HEK293 (cell line): ENCODE results near the gene FGFBP3.

Experiments used
- IKZF3 ChIP-seq: fragments of 450-650 bp; IDR thresholded peaks from 2 replicates; pipeline ENCODE4 v1.5.0; 2018; ENCODE audit warnings: missing biosample characterization, mild to moderate bottlenecking, missing genetic modification characterization, moderate library complexity
- KLF1 ChIP-seq: fragments of 450-650 bp; formaldehyde crosslinking; IDR thresholded peaks from 2 replicates; pipeline ENCODE4 v1.5.1; 2016; ENCODE audit warnings: missing biosample characterization, missing genetic modification characterization
- PRDM1 ChIP-seq: fragments of 450-650 bp; formaldehyde crosslinking; IDR thresholded peaks from 2 replicates; pipeline ENCODE4; 2016; ENCODE audit warnings: missing biosample characterization, missing genetic modification characterization
- REPIN1 ChIP-seq: fragments of 450-650 bp; formaldehyde crosslinking; IDR thresholded peaks from 2 replicates; pipeline ENCODE4 v1.5.1; 2017; ENCODE audit warnings: missing biosample characterization, missing genetic modification characterization, low read depth
- SP7 ChIP-seq: fragments of 450-650 bp; formaldehyde crosslinking; IDR thresholded peaks from 2 replicates; pipeline ENCODE4 v1.5.1; 2016; ENCODE audit warnings: missing biosample characterization, missing genetic modification characterization
- TRIM28 ChIP-seq: IDR thresholded peaks from 2 replicates; pipeline ENCODE4 v1.6.1; 2011; ENCODE audit warnings: low read length, control low read depth, borderline replicate concordance
- ZBTB1 ChIP-seq: fragments of 450-650 bp; formaldehyde crosslinking; IDR thresholded peaks from 2 replicates; pipeline ENCODE4 v1.5.1; 2016; ENCODE audit warnings: missing biosample characterization, missing genetic modification characterization
- ZBTB20 ChIP-seq: fragments of 450-650 bp; formaldehyde crosslinking; IDR thresholded peaks from 2 replicates; pipeline ENCODE4 v1.5.1; 2016; ENCODE audit warnings: missing biosample characterization, missing genetic modification characterization
- ZFP41 ChIP-seq: fragments of 450-650 bp; formaldehyde crosslinking; IDR thresholded peaks from 2 replicates; pipeline ENCODE4 v1.5.1; 2016; ENCODE audit warnings: missing biosample characterization, missing genetic modification characterization, borderline replicate concordance
- ZIC2 ChIP-seq: fragments of 450-650 bp; formaldehyde crosslinking; IDR thresholded peaks from 2 replicates; pipeline ENCODE4 v1.5.1; 2016; ENCODE audit warnings: missing biosample characterization, missing genetic modification characterization
- ZNF184 ChIP-seq: fragments of 450-650 bp; IDR thresholded peaks from 2 replicates; pipeline ENCODE4 v1.5.1; 2018; ENCODE audit warnings: missing biosample characterization, mild to moderate bottlenecking, missing genetic modification characterization
- ZNF19 ChIP-seq: fragments of 450-650 bp; formaldehyde crosslinking; IDR thresholded peaks from 2 replicates; pipeline ENCODE4; 2016; ENCODE audit warnings: missing biosample characterization, missing genetic modification characterization, low read depth
- ZNF239 ChIP-seq: fragments of 450-650 bp; formaldehyde crosslinking; IDR thresholded peaks from 2 replicates; pipeline ENCODE4 v1.5.1; 2016; ENCODE audit warnings: missing biosample characterization, missing genetic modification characterization
- ZNF311 ChIP-seq: fragments of 450-650 bp; formaldehyde crosslinking; IDR thresholded peaks from 2 replicates; pipeline ENCODE4 v1.5.1; 2017; ENCODE audit warnings: missing biosample characterization, missing genetic modification characterization, borderline replicate concordance
- ZNF394 ChIP-seq: fragments of 450-650 bp; formaldehyde crosslinking; IDR thresholded peaks from 2 replicates; pipeline ENCODE4 v1.5.1; 2016; ENCODE audit warnings: missing biosample characterization, missing genetic modification characterization, mild to moderate bottlenecking, moderate library complexity, borderline replicate concordance
- ZNF510 ChIP-seq: fragments of 450-650 bp; formaldehyde crosslinking; IDR thresholded peaks from 2 replicates; pipeline ENCODE4 v1.5.1; 2018; ENCODE audit warnings: mild to moderate bottlenecking, missing genetic modification characterization, missing biosample characterization; ENCODE audit not compliant: insufficient replicate concordance
- ZNF530 ChIP-seq: fragments of 450-650 bp; formaldehyde crosslinking; IDR thresholded peaks from 2 replicates; pipeline ENCODE4 v1.5.1; 2016; ENCODE audit warnings: low read depth, missing biosample characterization, missing genetic modification characterization
- ZNF548 ChIP-seq: fragments of 450-650 bp; formaldehyde crosslinking; IDR thresholded peaks from 2 replicates; pipeline ENCODE4 v1.5.1; 2016; ENCODE audit warnings: missing biosample characterization, missing genetic modification characterization
- ZNF623 ChIP-seq: fragments of 450-650 bp; formaldehyde crosslinking; IDR thresholded peaks from 2 replicates; pipeline ENCODE4 v1.5.1; 2016; ENCODE audit warnings: missing biosample characterization, missing genetic modification characterization
- ZNF658 ChIP-seq: fragments of 450-650 bp; formaldehyde crosslinking; IDR thresholded peaks from 2 replicates; pipeline ENCODE4; 2016; ENCODE audit warnings: missing biosample characterization, missing genetic modification characterization
- ZNF707 ChIP-seq: fragments of 450-650 bp; formaldehyde crosslinking; IDR thresholded peaks from 2 replicates; pipeline ENCODE4 v1.5.1; 2016; ENCODE audit warnings: missing biosample characterization, missing genetic modification characterization
- ZNF830 ChIP-seq: fragments of 450-650 bp; IDR thresholded peaks from 2 replicates; pipeline ENCODE4 v1.5.0; 2018; ENCODE audit warnings: missing biosample characterization, missing genetic modification characterization, low read depth, mild to moderate bottlenecking, moderate library complexity
- ZNF837 ChIP-seq: fragments of 450-650 bp; formaldehyde crosslinking; IDR thresholded peaks from 2 replicates; pipeline ENCODE4 v1.5.1; 2016; ENCODE audit warnings: missing biosample characterization, missing genetic modification characterization
- ZSCAN16 ChIP-seq: fragments of 450-650 bp; formaldehyde crosslinking; IDR thresholded peaks from 2 replicates; pipeline ENCODE4 v1.5.1; 2016; ENCODE audit warnings: missing biosample characterization, missing genetic modification characterization
- TF ChIP-seq, protein P1 (sequence below): fragments of 450-650 bp; formaldehyde crosslinking; conservative IDR thresholded peaks from 2 replicates; pipeline ENCODE4 v1.5.1; 2016; ENCODE audit warnings: low read depth, missing biosample characterization, missing genetic modification characterization
- TF ChIP-seq, protein P2 (sequence below): fragments of 450-650 bp; formaldehyde crosslinking; IDR thresholded peaks from 2 replicates; pipeline ENCODE4 v1.5.1; 2017; ENCODE audit warnings: missing biosample characterization, missing genetic modification characterization
- TF ChIP-seq, protein P3 (sequence below): fragments of 450-650 bp; formaldehyde crosslinking; IDR thresholded peaks from 2 replicates; pipeline ENCODE4 v1.5.1; 2016; ENCODE audit warnings: missing biosample characterization, missing genetic modification characterization, borderline replicate concordance

The FGFBP3 gene

DNA sequence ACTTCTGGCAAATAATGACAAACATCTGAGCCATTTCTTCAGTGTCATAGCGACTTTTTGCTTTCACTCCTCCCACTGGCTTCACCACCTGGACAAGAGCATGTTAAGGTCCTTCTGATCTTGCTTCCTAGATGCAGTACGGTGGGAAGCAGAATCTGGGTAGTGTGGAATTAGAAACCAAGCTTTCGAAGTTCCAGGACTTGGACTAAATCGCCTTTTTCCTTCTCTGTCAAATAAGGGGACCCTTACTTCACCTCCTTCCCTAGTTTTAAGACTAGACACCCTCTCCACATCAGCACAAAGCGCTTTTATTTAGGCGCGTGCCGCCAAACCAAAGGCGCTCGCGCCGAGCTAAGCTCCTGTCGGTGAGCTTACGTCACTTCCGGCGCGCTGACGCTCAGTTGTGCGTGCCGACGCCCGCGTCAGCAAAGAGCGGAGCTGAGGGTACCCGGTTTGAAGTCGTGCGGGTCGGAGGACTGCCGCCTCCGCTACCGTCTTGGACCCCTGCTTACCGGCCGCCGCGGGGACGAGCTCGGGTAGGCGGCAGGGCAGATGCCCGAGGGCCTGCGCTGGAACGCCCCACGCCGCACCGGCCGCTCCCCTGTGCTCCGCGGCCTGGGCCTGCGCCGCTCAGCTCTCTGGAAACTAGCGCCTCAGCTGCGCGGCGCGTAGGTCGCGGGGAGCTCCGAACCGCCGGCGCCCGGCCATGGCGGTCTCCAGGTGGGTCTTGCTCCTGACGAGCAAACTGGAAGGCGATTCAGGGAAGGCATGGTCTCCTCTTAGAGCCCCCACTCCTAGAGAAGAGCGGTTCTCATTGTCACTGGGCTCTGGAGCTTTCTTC lies 14.3 kb upstream of the FGFBP3 start, which contains the start of gene BTAF1 (continued):
- TF ChIP-seq ZNF530 (tag by site-specific recombination) (no peak), ZIC2 (no peak), ZNF707 (tag by site-specific recombination) (no peak), ZNF239 (tag by site-specific recombination) (no peak), ZNF837 (tag by site-specific recombination) (no peak), ZBTB20 (peak; percentile 87; the same call in 1 of the 2 replicates), ZNF510 (tag by site-specific recombination) (no peak), ZFP41 (no peak), SP7 (tag by site-specific recombination) (peak; percentile 74), ZNF394 (tag by site-specific recombination) (no peak), ZNF184 (tag by site-specific recombination) (0 out of 2 replicates have a peak, but pooled peaks have one; percentile 11), ZNF19 (tag by site-specific recombination) (no peak), IKZF3 (no peak), ZNF830 (tag by site-specific recombination) (no peak), ZNF623 (tag by site-specific recombination) (no peak), ZSCAN16 (tag by site-specific recombination) (no peak), TRIM28 (no peak; the same call in 1 of the 2 replicates), ZNF658 (tag by site-specific recombination) (no peak), ZNF311 (tag by site-specific recombination) (no peak), KLF1 (tag by site-specific recombination) (no peak), ZNF548 (tag by site-specific recombination) (no peak), REPIN1 (tag by site-specific recombination) (no peak), ZBTB1 (peak; percentile 73; the same call in 1 of the 2 replicates), PRDM1 (tag by site-specific recombination) (peak; percentile 41; the same call in 1 of the 2 replicates)
- TF ChIP-seq, protein P1, sequence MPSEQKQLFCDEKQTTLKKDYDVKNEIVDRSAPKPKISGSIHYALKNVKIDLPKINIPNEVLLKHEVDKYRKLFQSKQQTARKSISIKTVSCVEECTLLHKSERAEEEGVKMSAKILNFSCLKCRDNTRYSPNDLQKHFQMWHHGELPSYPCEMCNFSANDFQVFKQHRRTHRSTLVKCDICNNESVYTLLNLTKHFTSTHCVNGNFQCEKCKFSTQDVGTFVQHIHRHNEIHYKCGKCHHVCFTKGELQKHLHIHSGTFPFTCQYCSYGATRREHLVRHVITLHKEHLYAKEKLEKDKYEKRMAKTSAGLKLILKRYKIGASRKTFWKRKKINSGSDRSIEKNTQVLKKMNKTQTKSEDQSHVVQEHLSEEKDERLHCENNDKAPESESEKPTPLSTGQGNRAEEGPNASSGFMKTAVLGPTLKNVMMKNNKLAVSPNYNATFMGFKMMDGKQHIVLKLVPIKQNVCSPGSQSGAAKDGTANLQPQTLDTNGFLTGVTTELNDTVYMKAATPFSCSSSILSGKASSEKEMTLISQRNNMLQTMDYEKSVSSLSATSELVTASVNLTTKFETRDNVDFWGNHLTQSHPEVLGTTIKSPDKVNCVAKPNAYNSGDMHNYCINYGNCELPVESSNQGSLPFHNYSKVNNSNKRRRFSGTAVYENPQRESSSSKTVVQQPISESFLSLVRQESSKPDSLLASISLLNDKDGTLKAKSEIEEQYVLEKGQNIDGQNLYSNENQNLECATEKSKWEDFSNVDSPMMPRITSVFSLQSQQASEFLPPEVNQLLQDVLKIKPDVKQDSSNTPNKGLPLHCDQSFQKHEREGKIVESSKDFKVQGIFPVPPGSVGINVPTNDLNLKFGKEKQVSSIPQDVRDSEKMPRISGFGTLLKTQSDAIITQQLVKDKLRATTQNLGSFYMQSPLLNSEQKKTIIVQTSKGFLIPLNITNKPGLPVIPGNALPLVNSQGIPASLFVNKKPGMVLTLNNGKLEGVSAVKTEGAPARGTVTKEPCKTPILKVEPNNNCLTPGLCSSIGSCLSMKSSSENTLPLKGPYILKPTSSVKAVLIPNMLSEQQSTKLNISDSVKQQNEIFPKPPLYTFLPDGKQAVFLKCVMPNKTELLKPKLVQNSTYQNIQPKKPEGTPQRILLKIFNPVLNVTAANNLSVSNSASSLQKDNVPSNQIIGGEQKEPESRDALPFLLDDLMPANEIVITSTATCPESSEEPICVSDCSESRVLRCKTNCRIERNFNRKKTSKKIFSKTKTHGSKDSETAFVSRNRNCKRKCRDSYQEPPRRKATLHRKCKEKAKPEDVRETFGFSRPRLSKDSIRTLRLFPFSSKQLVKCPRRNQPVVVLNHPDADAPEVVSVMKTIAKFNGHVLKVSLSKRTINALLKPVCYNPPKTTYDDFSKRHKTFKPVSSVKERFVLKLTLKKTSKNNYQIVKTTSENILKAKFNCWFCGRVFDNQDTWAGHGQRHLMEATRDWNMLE: peak; percentile 91
- TF ChIP-seq, protein P2, sequence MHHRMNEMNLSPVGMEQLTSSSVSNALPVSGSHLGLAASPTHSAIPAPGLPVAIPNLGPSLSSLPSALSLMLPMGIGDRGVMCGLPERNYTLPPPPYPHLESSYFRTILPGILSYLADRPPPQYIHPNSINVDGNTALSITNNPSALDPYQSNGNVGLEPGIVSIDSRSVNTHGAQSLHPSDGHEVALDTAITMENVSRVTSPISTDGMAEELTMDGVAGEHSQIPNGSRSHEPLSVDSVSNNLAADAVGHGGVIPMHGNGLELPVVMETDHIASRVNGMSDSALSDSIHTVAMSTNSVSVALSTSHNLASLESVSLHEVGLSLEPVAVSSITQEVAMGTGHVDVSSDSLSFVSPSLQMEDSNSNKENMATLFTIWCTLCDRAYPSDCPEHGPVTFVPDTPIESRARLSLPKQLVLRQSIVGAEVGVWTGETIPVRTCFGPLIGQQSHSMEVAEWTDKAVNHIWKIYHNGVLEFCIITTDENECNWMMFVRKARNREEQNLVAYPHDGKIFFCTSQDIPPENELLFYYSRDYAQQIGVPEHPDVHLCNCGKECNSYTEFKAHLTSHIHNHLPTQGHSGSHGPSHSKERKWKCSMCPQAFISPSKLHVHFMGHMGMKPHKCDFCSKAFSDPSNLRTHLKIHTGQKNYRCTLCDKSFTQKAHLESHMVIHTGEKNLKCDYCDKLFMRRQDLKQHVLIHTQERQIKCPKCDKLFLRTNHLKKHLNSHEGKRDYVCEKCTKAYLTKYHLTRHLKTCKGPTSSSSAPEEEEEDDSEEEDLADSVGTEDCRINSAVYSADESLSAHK (tag by site-specific recombination): no peak
- TF ChIP-seq, protein P3, sequence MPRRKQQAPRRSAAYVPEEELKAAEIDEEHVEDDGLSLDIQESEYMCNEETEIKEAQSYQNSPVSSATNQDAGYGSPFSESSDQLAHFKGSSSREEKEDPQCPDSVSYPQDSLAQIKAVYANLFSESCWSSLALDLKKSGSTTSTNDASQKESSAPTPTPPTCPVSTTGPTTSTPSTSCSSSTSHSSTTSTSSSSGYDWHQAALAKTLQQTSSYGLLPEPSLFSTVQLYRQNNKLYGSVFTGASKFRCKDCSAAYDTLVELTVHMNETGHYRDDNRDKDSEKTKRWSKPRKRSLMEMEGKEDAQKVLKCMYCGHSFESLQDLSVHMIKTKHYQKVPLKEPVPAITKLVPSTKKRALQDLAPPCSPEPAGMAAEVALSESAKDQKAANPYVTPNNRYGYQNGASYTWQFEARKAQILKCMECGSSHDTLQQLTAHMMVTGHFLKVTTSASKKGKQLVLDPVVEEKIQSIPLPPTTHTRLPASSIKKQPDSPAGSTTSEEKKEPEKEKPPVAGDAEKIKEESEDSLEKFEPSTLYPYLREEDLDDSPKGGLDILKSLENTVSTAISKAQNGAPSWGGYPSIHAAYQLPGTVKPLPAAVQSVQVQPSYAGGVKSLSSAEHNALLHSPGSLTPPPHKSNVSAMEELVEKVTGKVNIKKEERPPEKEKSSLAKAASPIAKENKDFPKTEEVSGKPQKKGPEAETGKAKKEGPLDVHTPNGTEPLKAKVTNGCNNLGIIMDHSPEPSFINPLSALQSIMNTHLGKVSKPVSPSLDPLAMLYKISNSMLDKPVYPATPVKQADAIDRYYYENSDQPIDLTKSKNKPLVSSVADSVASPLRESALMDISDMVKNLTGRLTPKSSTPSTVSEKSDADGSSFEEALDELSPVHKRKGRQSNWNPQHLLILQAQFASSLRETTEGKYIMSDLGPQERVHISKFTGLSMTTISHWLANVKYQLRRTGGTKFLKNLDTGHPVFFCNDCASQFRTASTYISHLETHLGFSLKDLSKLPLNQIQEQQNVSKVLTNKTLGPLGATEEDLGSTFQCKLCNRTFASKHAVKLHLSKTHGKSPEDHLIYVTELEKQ: no peak
